Lower leg skin (tissue), 3 donors: ENCODE data around the gene C11orf54.
"Not testable (repeated sequence)": the region's sequence is repeated elsewhere in the genome, so short reads cannot be mapped to it uniquely, and the experiment has no call there.

ENCODE experiments used
- CTCF ChIP-seq, 3 donors: fragments of 450-650 bp; IDR thresholded peaks; one replicate each; pipeline ENCODE4 v1.5.1; 2016; ENCODE audit warnings: antibody characterized with exemption in 3 of 3, mild to moderate bottlenecking in 3 of 3, moderate library complexity in 2 of 3
- POLR2A ChIP-seq, 2 donors: fragments of 450-650 bp; IDR thresholded peaks; one replicate each; pipeline ENCODE4 v1.6.1; 2016 to 2017; ENCODE audit warnings: antibody characterized with exemption in 2 of 2, mild to moderate bottlenecking in 1 of 2, moderate library complexity in 1 of 2

GRCh38 chr11:93759123-93759522, 17.7 kb downstream of the C11orf54 start:
- TF ChIP-seq CTCF, POLR2A (IDR thresholded peaks at IDR 0.05): not testable (repeated sequence)
